BLaER1 treated with 17β-estradiol and CSF1 and Interleukin-3, amounts not matched to agents 10 nM and 100 nM (cell line): ENCODE measurements around the gene PFN4.

Experiments used
- H3K27ac ChIP-seq, 11 experiments: shearing (Covaris generic); formaldehyde crosslinking; 2 replicates each; pipeline ENCODE4 v1.8.1; 2022
- H3K27me3 ChIP-seq, 11 experiments: shearing (Covaris generic); formaldehyde crosslinking; 2 replicates each; pipeline ENCODE4 v1.8.1; 2022
- H3K36me3 ChIP-seq, 11 experiments: shearing (Covaris generic); formaldehyde crosslinking; 2 replicates each; pipeline ENCODE4 v1.8.1; 2022
- H3K4me1 ChIP-seq, 10 experiments: shearing (Covaris generic); formaldehyde crosslinking; 2 replicates each; pipeline ENCODE4 v1.8.1; 2022
- H3K4me2 ChIP-seq, 11 experiments: shearing (Covaris generic); formaldehyde crosslinking; 2 replicates each; pipeline ENCODE4 v1.8.1; 2022
- H3K4me3 ChIP-seq, 10 experiments: shearing (Covaris generic); formaldehyde crosslinking; 2 replicates each; pipeline ENCODE4 v1.8.1; 2022
- H3K9ac ChIP-seq, 11 experiments: shearing (Covaris generic); formaldehyde crosslinking; 2 replicates each; pipeline ENCODE4 v1.8.1; 2022
- H3K9me3 ChIP-seq, 11 experiments: shearing (Covaris generic); formaldehyde crosslinking; replicated peaks in 1 of 11; 2 replicates each; pipeline ENCODE4 v1.8.1; 2022
- H4K20me1 ChIP-seq, 11 experiments: shearing (Covaris generic); formaldehyde crosslinking; 2 replicates each; pipeline ENCODE4 v1.8.1; 2022
- Cebpa-rat ChIP-seq, 11 experiments: shearing (Covaris generic); IDR thresholded peaks; 2 replicates each; pipeline ENCODE4 v1.8.1; 2022

The PFN4 gene

DNA sequence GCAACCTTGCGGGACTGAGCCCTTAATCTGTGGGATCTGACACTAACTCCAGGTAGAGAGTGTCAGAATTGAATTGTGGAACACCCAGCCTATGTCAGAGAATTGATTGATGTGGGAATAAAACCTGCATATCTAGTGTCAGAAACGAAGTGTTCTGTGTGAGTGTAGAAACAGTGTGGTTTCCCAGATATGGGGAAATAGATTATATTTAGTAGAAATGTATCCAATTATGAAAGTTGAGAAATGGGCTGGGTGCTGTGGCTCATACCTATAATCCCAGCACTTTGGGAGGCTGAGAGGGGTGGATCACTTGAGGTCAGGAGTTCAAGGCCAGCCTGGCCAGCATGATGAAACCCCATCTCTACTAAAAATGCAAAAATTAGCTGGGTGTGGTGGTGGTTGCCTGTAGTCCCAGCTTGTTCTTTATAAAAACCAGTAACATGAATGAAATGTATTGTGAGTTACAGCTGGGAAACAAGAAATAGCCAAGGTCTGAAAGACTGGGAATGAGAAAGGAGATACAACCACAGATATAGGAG is 34.2 kb downstream of the PFN4 start:
- Histone ChIP-seq H3K4me3 (no peak overlapping the region), H3K27ac (no peak overlapping the region), H3K27me3 (no peaks in the 10 kb centered on the region), H3K4me1 (peaks cover 8 to 11% (median 9%) of the 10 kb centered on the region in 10 experiments), H3K36me3 (peaks cover 11 to 72% (median 35%) of the 10 kb centered on the region in 11 experiments; a peak in 17 of 22 replicates), H4K20me1 (no peaks in the 10 kb centered on the region), H3K9me3 (peaks cover 0 to 4% (median 0%) of the 10 kb centered on the region in 11 experiments; a peak in 2 of 22 replicates), H3K9ac (no peak overlapping the region), H3K4me2 (no peak overlapping the region)
- TF ChIP-seq Cebpa-rat (IDR thresholded peaks at IDR 0.05) = no peak

DNA sequence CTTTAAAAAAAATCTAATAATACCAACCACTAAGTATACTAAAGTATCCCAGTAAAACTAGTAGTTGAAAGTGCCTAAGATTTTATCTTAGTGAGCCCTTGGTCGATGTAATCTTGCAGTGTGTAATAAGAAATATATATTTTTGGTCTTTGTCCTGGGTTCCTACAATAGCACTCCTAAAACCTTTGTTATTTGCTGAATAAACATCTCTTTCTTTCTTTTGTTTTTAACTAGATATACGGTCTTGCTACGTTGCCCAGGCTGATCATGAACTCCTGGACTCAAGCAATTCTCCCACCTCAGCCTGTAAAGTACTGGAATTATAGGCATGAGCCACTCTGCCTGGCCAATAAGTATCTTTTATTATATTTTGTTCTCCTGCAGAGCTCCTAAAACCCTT is 36.1 kb downstream of the PFN4 start:
- no peak overlapping the region for H3K4me3 ChIP-seq
- H3K4me1 ChIP-seq = peaks cover 14 to 26% (median 21%) of the 10 kb centered on the region in 10 experiments
- peaks cover 0 to 4% (median 0%) of the 10 kb centered on the region in 11 experiments; a peak in 1 of 22 replicates for H3K9me3 ChIP-seq
- no peak overlapping the region for H3K4me2 ChIP-seq
- TF ChIP-seq Cebpa-rat (IDR thresholded peaks at IDR 0.05) = no peak
- H3K9ac ChIP-seq = no peak overlapping the region
- no peaks in the 10 kb centered on the region for H3K27me3 ChIP-seq
- peaks cover 10 to 64% (median 38%) of the 10 kb centered on the region in 11 experiments; a peak in 18 of 22 replicates for H3K36me3 ChIP-seq
- H4K20me1 ChIP-seq = no peaks in the 10 kb centered on the region
- H3K27ac ChIP-seq = no peak overlapping the region

DNA sequence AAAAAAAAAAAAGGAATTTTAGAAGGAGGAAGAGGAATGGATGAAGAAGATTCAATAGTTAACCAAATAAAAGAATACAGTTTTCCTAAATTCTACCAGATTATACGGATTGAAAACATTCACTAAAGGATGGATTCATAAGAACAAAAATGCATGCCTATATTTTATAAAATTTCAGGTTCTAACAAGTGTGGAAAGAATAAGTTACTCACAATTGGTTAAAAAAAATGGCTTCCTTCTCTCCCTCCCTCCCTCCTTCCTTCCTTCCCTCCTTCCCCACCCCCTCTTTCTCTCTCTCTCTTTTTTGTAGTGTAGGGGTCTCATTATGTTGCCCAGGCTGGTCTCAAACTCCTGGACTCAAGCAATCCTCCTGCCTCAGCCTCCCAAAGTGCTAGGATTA is 36.9 kb downstream of the PFN4 start:
- H3K4me2 ChIP-seq = no peak overlapping the region
- H3K9ac ChIP-seq = no peak overlapping the region
- H3K27ac ChIP-seq = no peak overlapping the region
- H3K4me3 ChIP-seq = no peak overlapping the region
- no peak for TF ChIP-seq Cebpa-rat (IDR thresholded peaks at IDR 0.05)
- H3K4me1 ChIP-seq = peaks cover 14 to 34% (median 21%) of the 10 kb centered on the region in 10 experiments
- no peaks in the 10 kb centered on the region for H4K20me1 ChIP-seq
- no peaks in the 10 kb centered on the region for H3K27me3 ChIP-seq
- H3K9me3 ChIP-seq = 0 out of 22 replicates have a peak, but pooled peaks cover 0 to 4% (median 0%) of the 10 kb centered on the region in 11 experiments
- peaks cover 10 to 64% (median 46%) of the 10 kb centered on the region in 11 experiments; a peak in 18 of 22 replicates for H3K36me3 ChIP-seq

DNA sequence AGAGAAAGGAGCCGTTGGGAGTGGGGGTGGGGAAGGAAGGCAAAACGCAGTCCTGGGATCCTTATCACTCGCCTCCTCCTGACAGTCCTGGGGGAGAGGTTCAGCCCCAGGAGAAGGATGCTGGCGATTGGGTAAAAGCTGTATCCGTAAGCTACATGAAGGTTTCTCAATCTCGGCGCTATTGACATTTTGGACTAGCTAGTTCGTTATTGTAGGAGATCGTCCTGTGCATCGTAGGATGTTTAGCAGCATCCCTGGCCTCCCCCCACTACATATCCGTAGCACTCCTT is 38.0 kb downstream of the PFN4 start:
- Histone ChIP-seq H3K4me3 (peak overlapping the region; percentile 63 to 78 (median 68)), H3K4me1 (peaks cover 14 to 43% (median 21%) of the 10 kb centered on the region in 10 experiments), H3K9ac (peak overlapping the region; percentile 77 to 86 (median 82)), H3K27me3 (no peaks in the 10 kb centered on the region), H3K36me3 (peaks cover 10 to 62% (median 49%) of the 10 kb centered on the region in 11 experiments; a peak in 19 of 22 replicates), H3K27ac (peak overlapping the region; percentile 43 to 84 (median 72); a peak in 19 of 22 replicates), H3K9me3 (0 out of 22 replicates have a peak, but pooled peaks cover 0 to 4% (median 0%) of the 10 kb centered on the region in 11 experiments), H3K4me2 (peak overlapping the region; percentile 79 to 98 (median 91)), H4K20me1 (no peaks in the 10 kb centered on the region)
- no peak for TF ChIP-seq Cebpa-rat (IDR thresholded peaks at IDR 0.05)

DNA sequence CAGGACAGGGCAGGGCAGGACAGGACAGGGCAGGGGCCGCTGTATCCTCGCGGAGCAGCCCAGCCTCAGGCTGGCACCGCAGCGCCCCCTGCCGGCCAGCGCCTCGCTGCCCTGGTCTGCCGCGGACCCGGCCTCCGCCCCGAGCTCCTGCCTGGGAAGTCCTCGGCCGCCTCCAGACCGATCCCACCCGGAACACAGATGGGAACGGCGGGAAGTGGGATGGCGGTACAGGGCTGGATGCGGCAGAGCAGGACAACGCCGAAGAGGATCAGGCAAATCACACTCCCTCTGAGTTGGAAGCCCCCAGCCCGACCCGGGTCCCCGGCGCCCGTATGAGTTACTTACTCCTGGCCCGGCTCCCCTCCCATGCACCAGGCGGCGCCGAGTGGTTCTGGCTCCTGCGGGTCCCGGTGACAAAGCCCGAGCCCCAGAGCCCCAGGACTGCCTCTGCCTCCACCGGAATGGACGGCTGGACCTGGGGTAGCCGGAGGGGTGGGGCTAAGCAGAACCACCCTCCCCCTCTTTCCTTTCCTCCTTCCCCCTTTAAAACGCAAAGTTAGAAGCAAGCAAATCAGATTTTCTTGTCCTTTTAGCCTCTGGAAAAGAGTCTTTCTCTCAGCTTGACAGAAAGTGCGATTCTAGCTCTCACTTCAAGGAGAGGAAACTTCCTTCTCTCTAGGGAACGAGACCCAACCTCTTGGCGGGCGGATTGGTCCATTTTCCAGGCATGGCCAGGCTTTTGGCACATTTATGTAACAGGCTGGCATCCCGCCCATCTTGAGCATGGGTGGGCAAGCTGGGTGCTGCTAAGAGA is 38.5 kb downstream of the PFN4 start, which contains the start of gene TP53I3:
Gene TP53I3, minus strand, starts transcription at position 449 of the 814 bp plus-strand sequence. CDS start 508 bp downstream, outside the sequence.
- Histone ChIP-seq H3K4me3 (peak within 1 kb of the TSS; percentile 63 to 78 (median 68)), H4K20me1 (no peaks in the 10 kb centered on the region), H3K27me3 (no peaks in the 10 kb centered on the region), H3K27ac (peak within 1 kb of the TSS; percentile 43 to 84 (median 72); a peak in 21 of 22 replicates), H3K9me3 (0 out of 22 replicates have a peak, but pooled peaks cover 0 to 2% (median 0%) of the 10 kb centered on the region in 11 experiments), H3K4me1 (peaks cover 14 to 43% (median 21%) of the 10 kb centered on the region in 10 experiments), H3K36me3 (peaks cover 6 to 62% (median 46%) of the 10 kb centered on the region in 11 experiments; a peak in 19 of 22 replicates), H3K9ac (peak within 1 kb of the TSS; percentile 77 to 86 (median 82)), H3K4me2 (peak within 1 kb of the TSS; percentile 79 to 98 (median 91))
- TF ChIP-seq Cebpa-rat (IDR thresholded peaks at IDR 0.05) = no peak

DNA sequence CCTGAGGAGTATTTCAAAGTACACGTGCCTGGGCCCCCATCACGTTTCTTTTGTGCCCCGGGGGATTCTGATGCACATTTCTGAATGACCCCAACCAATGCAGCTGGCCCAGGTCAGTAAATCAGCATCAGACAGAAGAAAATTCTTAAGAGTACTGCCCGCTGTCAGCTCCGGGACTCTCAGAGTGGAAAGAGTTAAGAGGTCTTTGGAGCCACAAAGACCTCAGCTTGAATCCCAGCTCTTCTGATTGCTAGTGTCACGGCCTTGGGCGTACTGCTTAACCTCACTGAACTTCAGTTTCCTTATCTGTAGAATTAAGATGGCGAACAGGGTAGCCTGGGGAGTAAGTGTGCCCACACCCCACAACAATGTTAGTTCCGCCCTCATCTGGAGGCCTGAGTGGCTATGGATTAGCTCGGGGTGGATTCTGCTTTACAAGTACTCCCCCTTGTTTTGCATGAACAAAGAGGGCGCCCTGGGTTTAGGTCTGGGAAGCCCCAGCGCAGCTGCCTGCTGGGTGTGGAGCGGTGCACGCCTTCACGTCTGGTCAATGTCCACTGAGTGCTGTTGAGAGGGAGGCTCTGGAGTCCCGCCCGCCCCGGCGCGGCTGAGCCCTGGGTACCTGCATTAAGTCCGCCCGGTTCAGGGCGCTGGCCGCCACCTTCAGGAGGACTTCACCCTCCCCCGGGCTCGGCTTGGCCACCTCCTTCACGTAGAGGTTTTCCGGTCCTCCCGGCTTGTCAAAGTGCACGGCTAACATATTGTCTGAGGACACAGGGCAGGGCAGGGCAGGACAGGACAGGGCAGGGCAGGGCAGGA is 39.4 kb downstream of the PFN4 start:
- peak overlapping the region; percentile 77 to 86 (median 82) for H3K9ac ChIP-seq
- no peaks in the 10 kb centered on the region for H3K9me3 ChIP-seq
- no peaks in the 10 kb centered on the region for H3K27me3 ChIP-seq
- H3K4me3 ChIP-seq = peak overlapping the region; percentile 63 to 78 (median 68)
- H3K27ac ChIP-seq = peak overlapping the region; percentile 23 to 84 (median 72); a peak in 21 of 22 replicates
- H3K4me1 ChIP-seq = peaks cover 14 to 45% (median 22%) of the 10 kb centered on the region in 10 experiments
- H3K36me3 ChIP-seq = peaks cover 0 to 62% (median 41%) of the 10 kb centered on the region in 11 experiments; a peak in 19 of 22 replicates
- peak overlapping the region; percentile 79 to 98 (median 91) for H3K4me2 ChIP-seq
- TF ChIP-seq Cebpa-rat (IDR thresholded peaks at IDR 0.05) = no peak
- H4K20me1 ChIP-seq = peaks cover 0 to 6% (median 0%) of the 10 kb centered on the region in 11 experiments; a peak in 1 of 22 replicates

DNA sequence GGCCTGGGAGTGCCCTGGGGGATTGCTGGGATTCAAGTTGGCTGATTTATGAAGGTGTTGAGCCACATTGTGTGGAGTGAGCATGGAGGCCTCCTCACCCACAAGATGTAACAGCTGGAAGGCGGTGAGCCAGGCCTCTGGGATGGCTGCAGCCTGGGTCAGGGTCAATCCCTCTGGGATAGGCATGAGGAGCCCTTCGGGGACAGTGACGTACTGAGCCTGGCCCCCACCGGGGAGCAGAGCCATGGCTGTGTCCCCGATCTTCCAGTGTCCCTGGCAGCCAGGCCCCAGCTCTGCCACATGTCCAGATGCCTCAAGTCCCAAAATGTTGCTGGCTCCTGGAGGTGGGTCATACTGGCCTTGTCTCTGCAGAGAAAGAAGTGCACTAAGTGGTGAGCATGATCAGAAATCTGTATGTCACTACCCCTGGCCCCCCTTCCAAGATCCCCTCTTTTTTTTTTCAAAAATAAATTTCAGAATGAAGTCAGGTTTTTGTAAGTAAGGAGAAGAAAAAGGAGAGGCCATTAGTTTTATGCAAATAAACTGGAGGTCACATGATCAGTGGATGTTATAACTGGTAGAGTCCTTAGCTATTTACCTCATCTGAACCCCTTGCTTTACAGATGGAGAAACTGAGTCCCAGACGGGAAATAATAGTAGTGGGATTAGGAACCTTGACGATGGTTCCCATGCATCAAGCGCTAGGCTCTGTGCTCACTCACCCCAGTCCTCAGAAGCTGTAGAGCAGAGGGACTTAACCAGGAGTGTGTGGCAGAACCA is 40.2 kb downstream of the PFN4 start:
- H3K4me3 ChIP-seq = peak overlapping the region in 5 of 10 experiments; percentile 63 to 78 (median 68); a peak in 11 of 20 replicates
- H4K20me1 ChIP-seq = peaks cover 0 to 12% (median 0%) of the 10 kb centered on the region in 11 experiments; a peak in 1 of 22 replicates
- peak overlapping the region in 9 of 11 experiments; percentile 77 to 86 (median 81); a peak in 17 of 22 replicates for H3K9ac ChIP-seq
- peak overlapping the region in 9 of 11 experiments; percentile 62 to 84 (median 75); a peak in 18 of 22 replicates for H3K27ac ChIP-seq
- TF ChIP-seq Cebpa-rat (IDR thresholded peaks at IDR 0.05) = no peak
- H3K36me3 ChIP-seq = peaks cover 0 to 56% (median 33%) of the 10 kb centered on the region in 11 experiments; a peak in 19 of 22 replicates
- no peaks in the 10 kb centered on the region for H3K27me3 ChIP-seq
- peak overlapping the region; percentile 79 to 98 (median 91) for H3K4me2 ChIP-seq
- H3K4me1 ChIP-seq = peaks cover 18 to 53% (median 30%) of the 10 kb centered on the region in 10 experiments
- H3K9me3 ChIP-seq = no peaks in the 10 kb centered on the region
